GM19467 (cell line): ENCODE data around the gene NTN5.
"Not testable (repeated sequence)": the region's sequence is repeated elsewhere in the genome, so short reads cannot be mapped to it uniquely, and the experiment has no call there.

Experiments
- ATAC-seq: cut with Tn5 transposase; IDR thresholded peaks from one replicate; pipeline ENCODE4 v1.9.1; 2021; ENCODE audit warnings: mild to moderate bottlenecking, moderate library complexity; ENCODE audit not compliant: unreplicated experiment

The NTN5 gene

DNA sequence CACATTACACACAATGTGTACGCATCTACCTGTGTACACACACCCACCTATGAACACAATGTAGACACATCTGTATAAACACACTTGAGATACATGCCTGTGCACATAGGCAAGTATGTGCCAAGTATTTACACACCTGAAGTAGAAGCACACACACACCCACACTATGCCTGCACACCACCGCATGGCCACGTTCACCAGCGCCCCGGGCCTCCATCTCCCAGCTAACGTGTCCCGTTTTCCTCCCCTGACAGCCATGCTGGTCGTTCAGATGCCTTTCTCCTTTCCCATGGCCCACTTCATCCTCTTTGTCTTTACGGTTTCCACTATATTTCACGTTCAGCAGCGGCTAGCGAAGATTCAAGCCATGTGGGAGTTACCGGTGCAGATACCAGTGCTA, 29.9 kb upstream of the NTN5 start:
- no peak for ATAC-seq

DNA sequence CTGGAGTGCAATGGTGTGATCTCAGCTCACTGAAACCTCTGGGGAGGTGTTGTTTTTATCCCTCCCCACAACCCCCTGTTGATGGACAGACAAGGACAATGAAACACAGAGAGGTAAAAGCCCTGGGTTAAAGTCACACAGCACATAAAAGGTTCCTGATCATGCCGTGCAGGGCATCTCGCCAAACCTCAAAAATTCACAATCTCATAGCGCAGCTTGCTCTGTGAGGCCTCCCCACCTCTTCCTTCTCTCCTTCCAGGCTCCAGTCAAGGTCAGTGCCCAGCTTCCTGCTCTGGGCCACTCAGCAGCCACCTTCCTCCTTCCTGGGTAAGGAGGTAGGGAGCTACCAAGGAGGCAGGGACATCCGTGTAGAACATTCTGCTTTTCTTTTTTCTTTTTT, 25.2 kb upstream of the NTN5 start:
- ATAC-seq, result no peak

DNA sequence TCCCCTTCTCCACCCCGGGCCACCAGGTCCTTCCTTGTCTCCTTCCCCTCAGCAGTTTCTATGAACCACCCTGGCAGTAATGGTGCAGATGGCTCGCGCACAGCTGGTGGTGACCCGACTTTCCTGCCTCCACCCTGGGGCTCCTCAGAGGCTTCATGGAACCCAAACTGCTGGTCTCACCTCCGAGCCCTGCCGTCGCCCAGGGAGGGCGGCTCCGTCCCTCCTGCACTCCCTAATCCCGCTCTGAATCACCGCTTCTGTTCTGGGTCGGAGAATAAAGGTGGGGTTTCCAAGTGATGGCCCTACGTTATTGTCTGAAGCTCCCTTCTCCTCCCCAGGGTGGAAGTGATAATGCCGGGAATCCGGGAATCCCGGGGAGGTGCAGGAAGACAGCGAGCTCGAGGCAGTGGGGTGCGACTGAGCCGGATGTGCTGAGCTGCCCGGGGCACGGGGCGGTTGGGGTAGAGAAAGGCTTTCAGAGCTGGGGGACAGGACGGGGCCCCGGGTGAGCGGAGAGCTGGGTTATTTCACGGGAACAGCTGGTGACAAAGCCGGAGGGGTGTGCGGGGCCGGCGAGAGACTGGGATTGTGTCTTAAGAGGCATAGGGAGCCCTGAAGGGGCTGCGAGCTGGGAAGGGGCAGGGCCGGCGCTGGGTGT, 23.7 kb upstream of the NTN5 start:
- no peak for ATAC-seq

DNA sequence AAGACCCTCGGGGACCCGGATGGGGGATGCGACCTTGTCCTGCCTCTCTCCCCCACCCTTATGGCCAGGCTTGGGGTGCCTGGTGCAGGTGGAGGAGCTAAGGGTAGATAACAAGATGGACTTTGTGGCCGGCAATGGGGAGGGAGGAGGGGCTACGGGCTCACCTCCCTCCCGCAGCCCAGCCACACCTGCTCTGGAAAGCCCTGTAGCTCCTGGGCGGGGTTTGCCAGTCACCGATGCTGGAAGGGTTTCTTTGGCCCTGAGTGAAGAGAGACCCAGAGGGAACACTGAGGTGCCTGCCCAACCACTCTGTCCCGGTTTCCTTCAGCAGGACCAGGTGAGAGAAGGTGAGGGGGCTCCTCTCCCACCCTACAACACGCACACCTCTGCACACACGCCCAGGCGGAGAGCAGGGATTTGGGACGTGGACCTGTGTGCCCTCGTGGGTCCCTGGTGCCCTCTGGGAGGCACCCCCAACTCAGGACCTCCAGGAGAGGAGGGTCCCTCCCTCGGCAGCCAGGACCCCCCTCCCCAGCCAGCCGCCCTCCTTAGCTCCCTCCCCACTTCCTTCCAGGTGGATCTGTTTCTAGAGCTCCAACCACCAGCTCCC, 23.0 kb upstream of the NTN5 start, which contains the start of gene FUT2:
FUT2 (plus strand) TSS at position 229 of the 610 bp plus-strand sequence. CDS start 6,986 bp downstream, outside the sequence.
- no peak for ATAC-seq

DNA sequence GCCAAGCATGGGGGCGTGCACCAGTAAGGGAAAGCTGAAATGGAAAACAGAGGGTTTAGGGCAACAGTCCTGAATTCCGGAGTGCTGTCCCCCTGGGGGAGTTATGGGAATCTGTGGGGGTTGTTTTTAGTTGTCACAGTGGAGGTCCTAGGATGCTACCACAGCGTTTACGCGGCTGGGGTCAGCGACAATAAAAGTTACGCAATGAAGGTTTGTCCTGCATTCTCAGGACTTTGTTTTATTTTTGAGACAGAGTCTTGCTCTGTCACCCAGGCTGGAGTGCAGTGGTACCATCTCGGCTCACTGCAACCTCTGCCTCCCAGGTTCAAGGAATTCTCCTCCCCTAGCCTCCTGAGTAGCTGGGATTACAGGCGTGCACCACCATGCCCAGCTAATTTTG, 20.8 kb upstream of the NTN5 start:
- ATAC-seq, result not testable (repeated sequence)

DNA sequence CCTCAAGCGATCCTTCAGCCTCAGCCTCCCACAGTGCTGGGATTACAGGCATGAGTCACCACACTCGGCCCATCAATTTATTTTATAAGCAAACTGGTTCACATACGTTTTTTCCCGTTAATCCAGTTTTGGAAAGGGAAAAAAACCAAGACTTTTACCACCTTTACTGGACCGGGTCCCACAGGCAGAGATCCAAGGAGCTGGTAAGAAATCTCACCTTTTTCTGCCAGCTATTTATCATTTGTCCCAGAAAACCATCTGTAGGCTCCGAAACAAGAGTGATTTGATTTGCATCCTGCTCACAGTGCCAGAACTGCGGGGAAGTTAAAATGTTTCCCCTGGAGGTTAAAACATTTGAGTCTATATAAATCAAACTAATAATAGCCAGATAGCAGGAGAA, 16.6 kb upstream of the NTN5 start:
- ATAC-seq, result no peak

DNA sequence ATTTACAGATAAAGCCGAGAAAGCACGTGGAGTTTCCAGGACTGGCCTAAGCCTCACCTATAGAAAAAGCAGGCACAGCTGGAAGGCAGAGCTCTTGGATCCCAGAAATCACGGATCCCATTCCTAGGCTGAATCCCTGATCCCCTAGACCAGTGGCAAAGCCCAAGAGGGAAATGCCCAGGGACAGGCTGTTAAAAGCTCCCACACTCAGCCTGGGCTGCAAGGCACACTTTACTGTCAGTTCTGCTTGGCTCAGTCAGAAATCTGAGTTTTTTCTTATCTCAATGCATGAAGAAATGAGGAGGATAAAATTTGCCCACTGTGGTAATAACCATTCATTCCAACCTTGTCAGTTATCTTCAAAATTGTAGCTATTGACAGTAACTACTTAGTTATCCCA, 15.0 kb upstream of the NTN5 start:
- no peak for ATAC-seq

DNA sequence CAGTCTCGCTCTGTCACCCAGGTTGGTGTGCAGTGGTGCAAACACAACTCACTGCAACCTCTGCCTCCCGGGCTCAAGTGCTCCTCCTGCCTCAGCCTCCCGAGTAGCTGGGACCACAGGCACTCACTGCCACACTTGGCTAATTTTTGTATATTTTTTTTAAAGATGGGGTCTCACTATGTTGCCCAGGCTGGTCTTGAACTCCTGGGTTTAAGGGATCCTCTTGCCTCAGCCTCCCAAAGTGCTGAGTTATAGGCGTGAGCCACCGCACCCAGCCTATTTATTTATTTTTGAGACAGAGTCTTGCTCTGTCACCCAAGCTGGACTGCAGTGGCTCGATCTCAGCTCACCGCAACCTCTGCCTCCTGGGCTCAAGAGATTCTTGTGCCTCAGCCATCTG, 13.8 kb upstream of the NTN5 start:
- not testable (repeated sequence) for ATAC-seq

DNA sequence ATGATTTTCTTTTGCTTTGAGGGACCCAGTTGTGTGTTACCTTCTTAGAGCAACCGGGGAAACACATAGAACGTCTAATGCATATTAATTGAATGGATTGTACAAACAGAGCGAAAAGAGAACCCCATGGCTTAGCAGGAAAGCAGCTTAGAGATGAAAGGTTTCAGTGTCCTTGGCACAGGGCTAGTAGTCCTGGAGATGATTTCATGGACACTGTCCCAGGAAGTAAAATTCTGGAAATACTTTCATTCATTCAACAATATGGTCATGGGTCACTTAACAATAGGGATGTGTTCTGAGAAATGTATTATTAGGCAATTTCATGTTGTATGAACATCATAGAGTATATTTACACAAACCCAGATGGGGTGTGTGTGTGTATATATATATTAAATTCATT, 13.3 kb upstream of the NTN5 start:
- no peak for ATAC-seq

DNA sequence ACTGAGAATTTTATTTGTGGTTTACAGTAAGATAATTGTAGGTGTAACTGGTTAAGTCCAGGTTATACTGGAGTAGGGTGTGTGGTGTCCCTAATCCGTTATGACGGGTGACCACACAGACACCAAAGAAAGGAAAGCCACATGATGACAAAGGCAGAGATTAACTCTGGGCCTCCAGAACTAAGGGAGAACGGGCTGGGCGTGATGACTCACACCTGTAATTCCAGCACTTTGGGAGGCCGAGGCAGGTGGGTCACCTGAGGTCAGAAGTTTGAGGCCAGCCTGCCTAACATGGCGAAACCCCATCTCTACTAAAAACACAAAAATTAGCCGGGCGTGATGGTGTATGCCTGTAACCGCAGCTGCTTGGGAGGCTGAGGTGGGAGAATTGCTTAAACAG, 12.8 kb upstream of the NTN5 start:
- no peak for ATAC-seq

DNA sequence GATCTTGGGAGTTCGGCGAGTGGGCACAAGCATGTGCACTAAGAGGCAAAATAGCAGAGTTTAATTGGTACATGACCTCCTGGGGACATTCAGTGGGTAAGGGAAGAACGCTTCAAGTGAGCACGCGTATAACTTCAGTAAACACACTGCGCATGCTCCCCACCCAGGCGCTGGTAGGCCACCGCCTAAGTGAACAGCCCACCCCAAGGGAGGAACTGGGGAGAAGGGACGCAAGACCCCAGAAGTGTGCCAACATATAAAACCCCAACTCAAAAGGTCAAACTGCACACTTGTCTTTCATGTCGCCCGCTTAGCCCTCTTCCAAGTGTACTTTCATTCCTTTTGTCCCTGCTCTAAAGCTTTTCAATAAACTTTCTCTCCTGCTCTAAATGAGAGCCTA, 10.5 kb upstream of the NTN5 start:
- ATAC-seq, result no peak

DNA sequence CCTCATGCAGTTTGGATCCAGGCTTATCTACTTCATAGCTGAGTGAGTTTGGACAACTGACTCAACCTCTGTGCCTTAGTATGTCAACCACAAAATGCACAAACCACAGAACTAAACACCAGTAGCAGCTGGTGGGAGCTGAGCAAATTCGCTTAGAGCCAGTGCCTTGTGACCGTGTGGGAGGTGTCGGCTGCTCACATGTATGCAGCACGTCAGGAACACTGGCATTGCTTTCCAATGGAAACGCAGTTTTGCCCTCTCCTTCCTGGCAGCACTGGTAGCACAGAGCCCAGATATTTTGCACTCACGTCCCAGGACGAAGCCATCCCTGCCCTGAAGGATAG, 8.3 kb upstream of the NTN5 start:
- no peak for ATAC-seq

DNA sequence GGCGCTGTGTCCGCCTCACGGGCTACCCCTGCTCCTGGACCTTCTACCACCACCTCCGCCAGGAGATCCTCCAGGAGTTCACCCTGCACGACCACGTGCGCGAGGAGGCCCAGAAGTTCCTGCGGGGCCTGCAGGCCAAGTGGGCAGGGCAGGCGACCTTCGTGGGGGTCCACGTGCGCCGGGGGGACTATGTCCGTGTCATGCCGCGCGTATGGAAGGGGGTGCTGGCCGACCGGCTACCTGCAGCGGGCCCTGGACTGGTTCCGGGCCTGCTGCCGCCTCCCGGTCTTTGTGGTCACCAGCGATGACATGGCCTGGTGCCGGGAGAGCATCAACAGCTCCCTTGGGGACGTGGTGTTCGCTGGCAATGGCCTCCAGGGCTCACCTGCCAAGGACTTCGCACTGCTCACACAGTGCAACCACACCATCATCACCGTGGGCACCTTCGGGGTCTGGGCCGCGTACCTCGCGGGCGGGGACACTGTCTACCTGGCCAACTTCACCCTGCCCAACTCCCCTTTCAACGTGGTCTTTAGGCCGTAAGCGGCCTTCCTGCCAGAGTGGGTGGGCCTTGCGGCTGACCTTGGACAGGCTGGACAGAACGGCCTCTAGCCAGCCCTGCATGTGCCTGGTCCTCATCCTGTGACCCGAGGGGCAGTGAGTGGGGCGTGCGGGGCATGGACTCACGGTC, 7.8 kb upstream of the NTN5 start:
- ATAC-seq, result no peak

DNA sequence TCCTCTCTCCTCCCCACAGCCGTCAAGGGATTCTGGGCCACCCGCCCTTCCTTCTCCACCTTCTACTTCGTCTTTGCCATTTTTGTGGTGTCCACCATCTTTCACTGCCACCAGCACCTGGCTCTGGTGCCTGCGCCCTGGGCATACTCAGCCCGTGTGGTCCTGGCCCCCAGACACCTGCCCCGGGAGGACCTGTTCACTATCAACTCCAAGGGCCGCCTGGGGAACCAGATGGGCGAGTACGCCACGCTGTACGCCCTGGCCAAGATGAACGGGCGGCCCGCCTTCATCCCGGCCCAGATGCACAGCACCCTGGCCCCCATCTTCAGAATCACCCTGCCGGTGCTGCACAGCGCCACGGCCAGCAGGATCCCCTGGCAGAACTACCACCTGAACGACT, 7.2 kb upstream of the NTN5 start:
- ATAC-seq, result not testable (repeated sequence)

DNA sequence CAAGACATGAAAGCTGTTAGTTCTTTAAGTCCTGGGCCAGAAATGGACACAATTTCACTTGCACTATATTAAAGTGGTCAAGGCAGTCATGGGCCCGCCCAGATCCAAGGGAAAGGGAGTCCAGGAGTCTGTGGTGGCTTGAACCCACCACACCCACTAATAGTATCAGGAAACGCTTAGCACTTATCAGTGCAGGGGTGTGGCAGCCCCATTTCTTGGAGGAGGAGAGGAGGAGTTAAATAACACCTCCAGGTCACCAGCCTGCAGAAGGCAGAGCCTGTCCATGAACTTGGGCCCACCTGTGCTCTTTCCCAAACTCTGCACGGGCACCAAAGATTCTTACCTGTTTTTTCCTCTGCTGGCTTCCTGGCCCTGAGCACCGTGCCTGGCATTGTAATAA, 5.4 kb upstream of the NTN5 start:
- no peak for ATAC-seq

DNA sequence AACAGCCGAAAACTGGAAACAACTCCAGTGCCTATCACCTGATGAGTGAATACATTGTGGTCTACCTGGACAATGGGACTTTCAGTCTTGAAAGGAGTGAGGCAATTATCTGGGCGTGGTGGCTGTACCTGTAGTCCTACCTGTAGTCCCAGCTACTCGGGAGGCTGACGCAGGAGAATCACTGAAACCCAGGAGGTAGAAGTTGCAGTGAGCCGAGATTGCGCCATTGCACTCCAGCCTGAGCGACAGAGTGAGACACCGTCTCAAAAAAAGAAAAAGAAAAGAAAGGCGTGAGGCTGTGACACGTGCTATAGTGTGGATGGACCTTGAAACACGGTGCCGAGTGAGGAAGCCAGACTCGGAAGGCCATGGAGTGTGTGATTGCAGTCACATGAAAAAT, 4.1 kb upstream of the NTN5 start:
- no peak for ATAC-seq

DNA sequence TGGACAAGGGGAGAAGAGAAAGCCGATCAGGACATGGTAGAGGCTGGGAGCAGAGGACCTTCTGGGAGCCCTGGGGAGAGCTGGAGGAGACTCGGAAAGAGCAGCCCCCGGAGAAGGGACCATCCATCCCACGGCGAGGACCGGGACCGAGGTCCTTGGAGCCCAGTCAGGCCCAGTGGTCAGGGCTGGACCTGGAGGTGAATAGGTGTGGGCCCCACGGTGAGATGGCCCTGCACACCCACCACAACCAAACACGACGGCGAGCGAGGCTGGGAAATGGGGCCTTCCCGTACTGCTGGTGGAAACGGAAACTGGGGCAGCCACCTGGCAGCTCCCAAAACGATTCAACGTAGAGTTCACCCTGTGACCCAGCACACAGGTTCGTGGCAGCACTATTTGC, 3.7 kb upstream of the NTN5 start:
- ATAC-seq, result no peak

DNA sequence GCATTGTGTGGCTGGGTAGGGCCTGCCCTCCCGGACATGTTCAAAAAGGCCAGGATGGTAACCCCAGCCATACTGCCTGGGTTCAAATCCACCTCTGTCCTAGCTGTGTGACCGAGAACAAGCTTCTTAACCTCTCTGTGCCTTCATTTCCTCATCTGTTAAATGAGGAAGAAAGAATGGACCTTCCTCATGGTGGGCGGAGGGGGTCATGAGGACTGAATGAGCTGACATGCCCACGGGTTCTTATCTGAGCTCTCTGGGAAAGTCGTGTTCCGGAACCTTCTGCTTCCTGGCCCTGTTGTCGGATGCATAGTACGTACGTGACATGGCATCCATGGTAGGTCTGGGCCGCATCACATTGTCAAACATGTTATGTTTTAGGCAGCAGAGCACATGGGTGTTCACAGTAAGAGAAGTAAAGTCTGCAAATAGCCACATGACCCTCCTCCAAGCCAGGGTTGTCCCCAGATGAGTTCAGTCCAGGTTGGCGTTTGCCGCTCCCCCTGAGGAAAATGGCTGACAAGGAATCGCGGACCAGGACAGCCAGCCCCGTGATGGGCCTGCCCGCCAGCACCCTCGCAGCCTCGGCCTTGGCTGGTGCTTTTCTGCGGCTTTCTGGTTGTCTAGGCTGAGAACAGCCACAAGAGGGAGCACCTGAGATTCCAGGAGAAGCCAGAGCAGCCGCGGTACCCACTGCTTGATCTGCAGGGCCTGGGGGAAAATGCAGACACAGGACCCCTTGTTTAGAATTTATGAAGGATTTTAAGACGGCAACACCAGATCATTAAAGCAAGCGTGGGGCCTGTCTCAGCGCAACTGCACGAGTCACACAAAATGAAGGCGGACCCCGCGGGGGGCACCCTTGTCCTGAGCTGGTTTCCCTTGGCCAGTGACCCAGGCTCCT, 2.4 kb upstream of the NTN5 start:
- no peak for ATAC-seq

DNA sequence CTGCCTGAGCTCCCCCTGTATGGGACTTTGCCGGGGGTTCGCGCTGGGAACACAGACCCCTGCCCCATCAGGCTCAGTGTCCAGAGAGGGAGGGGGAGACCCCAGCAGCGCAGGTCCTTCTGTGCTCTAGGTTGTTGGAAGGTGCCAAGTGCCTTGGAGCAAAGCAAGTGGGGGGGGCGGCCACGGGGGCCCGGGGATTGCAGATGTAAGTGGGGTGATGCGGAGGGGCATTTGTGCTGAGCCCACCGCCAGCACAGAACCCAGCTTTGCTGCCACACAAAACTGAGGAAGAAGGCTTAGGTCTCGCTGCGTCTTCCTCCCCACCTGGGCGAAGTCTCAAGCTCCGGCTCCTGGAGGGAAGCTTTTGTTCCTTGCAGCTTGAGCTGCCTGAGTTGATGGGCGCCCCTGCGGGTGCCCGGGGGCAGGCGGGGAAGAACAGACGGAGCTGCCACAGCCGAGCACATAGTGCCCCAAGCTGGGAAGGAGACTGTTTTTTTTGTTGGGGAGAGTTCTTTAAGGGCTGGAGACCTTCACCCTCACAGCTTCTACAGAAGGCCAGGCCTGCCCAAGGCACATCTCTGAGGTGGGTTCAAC, 1.5 kb upstream of the NTN5 start:
- no peak for ATAC-seq

DNA sequence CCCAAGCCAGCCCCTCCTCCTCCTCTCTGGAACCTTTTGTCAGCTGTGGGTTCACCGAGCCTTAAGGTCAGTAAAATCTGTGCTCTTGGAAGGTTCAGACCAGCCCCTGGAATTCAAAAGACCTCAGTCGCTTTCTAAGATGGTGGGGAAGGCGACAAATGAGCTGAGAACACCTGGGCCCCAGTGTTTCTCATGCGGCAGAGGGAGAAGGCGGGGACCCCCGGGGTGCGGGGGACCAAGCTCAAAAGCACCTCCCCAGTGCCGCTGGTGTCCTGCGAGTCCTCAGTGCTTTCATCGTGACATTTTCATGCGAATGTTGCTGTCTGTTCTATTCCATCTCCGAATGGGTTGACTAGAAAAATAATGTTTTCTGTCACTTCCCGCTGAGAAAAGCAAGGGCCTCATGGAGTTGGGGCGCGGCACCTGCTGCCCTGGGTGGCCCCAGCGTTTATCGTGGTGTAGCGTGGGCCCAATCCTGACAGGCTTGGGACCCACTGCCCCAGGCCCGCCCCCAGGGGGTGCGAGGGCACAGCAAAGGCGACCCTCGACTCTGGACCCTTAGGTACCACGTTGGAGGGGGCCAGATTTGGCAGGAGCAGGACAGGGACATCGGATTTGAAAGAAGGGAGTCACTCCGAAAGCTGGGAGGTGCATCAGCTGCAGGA, 751 bp upstream of the NTN5 start:
- ATAC-seq, result no peak
